ENCODE measurements around the gene HTR4.

The HTR4 gene

DNA sequence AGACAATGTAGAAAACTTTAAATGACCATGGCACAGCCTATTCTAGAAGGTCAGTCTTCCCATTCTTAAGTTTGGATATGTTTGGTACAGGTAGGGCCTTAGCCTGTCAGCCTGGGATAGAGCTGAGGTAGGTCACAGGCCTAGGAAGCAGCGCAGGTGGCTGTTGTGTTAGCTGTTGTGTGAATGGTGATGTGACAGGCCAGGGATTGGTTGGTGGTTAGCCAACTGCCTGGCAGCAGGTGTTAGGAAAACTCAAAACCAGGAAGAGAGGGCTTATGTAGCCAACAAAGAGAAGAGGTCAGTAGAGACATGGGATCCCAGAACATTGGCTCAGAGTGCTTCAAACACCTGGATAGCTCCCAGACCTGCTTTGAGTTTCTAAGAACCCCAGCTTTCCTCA lies 186.4 kb downstream of the HTR4 start:
- no peak for DNase-seq

DNA sequence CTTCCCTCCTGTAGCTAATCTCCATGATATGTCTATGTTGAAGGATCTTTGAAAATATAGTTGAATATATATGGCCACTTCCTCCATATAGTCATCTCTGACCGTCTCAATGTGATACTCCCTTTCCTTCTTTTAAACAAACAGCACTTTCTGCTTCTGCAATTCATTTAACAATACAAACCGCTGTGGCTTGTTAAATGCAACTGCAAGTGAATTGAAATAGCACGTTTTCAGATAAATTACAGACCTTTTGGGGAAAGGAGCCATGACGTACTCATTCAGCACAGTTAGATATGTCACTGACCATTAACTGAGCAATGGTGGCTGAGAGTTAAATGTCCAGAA lies 188.1 kb downstream of the HTR4 start:
- peak; percentile 35 for DNase-seq

DNA sequence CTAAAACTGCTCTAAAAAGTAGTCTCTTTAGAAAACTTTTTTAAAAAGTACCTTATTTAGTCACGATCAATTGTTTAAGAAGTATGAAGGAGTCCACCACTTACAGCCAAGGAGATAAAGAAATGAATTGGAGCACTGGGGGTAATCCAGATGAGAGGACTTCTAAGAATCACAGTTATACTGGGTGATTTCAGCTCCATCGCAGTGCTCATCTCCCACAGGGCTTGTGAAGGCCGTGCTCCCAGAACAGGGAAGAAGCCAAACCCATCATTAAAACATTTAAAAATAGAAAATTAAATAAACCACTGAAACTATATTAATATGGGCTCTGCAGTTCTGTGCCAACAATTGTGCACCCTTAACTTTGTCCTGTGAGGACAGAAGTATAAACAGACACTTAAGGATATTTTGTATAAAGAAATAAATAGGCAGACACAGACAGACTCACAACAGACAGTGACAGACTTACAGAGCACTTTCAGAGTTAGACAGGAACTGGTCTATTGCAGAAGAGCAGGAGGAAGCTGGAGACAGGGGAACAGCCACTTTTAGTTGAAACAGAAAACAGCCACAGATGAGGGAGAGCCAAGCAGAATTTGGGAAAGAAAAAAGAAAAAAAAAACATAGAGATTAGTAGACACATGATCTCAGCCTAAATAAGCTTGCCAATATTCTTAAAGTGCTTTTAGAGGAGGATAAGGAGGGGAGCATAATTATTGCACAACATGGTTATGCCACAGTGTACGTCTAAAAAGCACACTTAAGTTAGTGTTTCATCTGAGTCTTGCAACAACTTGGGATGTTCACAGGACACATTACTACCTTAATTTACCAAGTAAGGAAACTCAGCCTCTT lies 188.7 kb downstream of the HTR4 start:
- peak; percentile 65 for DNase-seq

DNA sequence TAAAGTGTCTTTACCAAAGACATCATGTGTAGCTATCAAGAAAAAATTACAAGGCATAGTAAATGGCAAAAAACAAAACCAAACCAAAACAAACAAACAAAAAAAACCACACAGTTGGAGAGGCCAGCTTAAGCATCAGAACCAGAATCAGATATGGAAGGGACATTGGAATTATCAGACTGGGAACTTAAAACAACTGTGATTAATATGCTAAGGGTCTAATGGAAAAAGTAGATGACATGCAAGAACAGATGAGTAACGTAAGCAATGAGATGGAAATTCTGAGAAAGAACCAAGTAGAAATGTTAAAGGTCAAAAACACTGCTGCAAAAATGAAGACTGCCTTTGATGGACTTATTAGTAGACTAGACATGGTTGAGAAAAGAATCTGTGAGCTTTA lies 194.7 kb downstream of the HTR4 start:
- DNase-seq: no peak

DNA sequence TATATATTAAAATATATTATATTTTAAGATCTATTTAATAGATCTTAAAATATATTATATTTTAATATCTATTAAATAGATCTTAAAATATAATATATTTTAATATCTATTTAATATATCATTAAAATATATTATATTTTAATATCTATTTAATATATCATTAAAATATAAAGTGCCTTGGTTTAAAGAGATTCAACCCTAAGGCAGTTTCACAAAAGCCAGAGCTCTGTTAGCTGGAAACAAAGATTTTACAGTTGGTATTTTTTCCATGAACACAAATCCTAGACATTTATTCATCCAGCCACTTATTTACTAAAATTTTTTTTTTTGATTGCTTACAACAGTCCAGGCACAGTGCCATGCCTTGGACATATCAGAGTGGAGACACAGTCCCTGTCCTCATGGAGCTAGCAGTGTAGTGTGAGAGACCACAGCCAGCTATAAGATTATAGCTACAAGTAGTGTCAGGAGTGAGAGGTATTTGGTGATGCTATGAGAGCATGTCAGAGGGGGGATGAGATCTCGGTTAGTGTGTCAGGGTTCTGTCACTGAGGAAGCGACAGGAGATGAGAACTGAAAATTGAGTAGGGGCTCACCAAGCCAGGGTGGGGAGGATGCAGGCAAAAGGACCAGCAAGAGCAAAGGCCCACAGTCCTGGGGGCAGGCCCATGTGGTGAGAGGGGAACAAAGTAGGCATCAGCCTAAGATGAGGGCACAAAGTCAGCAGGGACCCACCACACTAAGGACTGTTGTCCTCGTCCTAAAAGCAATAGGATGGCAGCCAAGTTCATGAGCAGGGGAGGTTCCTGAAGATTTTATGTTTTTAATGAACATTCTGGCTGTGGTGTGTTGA lies 196.1 kb downstream of the HTR4 start:
- DNase-seq: no peak

DNA sequence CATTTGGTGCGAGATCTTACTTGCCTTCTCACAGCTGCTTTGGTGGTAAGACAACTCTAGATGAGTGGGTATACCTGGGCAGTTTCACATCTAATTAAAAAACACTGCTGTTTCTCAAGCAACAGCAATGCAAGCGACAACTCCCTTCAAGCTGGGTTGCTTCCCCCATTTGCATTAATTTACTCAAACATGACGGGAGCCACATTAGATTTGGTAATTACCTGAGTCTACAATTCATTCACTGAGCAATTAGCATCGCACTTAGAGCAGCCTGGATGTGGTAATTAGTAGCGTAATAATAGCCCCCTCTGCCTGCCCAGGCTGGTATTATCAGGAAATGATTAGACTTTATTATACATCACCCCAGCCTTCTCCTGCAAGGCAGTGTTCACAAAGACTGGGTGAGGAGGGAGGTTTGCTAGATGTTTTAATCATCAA lies 197.1 kb downstream of the HTR4 start:
- peak; percentile 17 for DNase-seq

DNA sequence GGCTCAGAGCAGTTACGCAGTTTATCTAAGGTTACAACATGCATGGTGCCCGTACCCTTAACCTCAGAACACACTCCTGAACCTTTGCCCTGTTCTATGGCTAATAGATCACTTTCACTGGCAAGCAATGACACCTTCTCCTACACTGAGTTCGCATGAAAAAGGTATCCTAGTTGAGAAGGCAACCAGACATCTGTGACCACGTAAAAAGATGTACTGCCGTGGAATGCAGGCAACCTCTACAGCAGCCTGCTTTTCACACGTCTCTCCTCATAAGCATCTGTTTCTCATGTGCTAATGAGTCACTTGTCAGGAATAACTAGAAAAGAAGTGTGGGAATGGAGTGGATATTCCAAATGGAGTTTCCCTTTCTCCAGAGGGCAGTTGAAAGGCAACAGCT lies 199.1 kb downstream of the HTR4 start:
- no peak for DNase-seq

DNA sequence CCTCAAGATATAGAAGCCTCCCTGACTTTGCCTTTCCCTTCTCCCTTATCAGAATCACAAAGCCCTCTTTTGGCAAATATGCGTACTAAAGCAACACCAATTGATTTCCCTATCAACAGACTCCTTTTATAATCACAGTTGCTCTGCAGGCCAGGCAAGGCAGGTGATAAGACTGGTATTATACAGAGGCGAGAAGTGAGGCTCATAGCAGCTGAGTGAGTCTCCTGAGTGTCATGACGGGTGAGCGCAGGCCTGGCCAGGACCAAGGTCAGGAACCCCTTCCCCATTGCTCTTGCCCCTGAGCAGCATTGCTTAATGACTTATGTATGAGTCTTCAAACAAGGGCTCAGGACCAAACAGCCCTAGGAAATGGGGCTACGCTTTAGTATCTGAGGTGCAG lies 199.8 kb downstream of the HTR4 start:
- no peak for DNase-seq

DNA sequence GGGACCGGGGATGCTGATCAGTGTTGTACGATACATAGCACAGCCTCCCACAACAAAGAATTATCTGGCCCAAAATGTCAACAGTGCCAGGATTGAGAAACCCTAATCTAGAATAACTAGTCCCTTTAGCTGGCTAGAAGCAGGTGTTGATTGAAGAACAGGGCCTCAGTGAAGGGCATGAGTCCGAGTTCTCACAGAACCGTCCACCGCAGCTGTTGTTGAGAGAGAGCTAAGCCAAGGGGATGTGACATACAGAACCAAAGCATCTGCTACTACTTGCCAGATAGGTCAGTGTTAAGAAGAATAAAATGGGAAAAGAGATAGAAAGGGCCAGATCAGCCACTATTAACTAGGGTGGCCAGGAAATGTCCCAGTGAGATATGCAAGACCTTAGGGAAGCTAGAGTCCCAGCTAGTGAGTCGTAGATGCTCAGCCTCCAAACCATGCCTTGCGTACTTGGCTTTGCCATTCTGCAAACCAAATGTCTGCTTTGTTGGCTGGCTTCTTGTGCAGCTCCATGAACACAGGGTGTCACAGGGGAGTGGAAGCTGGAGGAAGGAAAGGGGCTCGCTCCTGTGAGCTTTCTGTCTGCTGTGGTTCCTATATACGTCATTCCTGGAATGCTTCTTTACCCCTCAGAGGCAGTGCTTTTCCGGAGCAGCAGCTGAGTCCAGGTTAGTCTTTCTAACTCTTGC lies 201.7 kb downstream of the HTR4 start:
- no peak for DNase-seq

DNA sequence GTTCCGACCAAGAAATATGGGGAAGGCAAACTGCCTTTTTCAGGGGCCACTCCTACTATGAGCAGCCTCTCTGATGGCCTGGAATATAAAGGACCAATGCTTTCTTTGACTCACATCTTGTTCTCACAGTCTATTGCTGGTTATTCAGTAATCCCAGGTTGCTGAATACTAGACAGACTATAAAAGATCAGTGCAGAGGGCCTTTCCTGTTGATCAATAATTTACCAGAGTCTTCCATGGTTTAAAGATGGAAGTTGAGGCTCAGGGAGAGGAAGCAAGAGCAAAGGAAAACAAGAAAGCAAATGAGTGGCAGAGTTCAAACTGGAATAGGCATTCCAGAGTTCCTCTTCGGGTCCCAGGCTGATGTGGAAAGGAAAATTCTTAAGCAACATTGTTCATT lies 207.7 kb downstream of the HTR4 start:
- DNase-seq: no peak

DNA sequence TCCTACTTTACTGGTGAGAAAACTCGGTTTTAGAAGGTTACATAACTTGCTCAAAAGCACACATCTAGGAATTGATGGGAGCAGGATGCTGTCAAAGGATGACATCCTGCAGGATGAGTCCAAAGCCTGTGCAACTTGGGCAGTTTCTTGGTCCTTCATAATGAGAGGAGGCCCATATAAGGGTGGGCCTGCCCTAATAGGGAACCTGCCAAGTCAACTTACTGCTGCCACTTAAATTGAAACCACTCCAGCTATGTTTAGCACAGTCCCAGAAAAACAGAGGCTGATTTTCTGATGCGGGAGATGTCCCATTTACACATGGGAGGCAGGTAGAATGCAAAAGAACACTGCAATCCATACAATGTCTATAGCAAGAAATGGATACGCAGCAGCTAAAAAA lies 208.7 kb downstream of the HTR4 start:
- no peak for DNase-seq

DNA sequence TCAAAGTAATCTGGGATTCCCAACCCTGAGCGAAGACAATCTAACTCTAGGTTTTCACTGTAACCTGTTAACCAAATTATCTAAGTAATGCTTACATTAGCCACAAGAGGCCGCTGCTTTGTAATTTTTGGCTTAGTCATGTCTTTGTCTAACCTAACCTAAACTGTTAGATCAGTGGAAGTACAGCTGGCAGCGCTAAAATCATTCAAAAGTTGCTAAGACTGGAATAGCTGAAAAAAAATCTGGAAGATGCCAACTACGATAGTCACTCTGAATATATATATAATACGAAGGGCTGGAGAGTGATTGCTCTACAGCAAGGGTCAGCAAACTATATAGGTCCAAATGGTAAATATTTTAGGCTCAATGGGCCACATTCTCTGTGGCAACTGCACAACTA lies 210.3 kb downstream of the HTR4 start:
- peak; percentile 66 for DNase-seq

DNA sequence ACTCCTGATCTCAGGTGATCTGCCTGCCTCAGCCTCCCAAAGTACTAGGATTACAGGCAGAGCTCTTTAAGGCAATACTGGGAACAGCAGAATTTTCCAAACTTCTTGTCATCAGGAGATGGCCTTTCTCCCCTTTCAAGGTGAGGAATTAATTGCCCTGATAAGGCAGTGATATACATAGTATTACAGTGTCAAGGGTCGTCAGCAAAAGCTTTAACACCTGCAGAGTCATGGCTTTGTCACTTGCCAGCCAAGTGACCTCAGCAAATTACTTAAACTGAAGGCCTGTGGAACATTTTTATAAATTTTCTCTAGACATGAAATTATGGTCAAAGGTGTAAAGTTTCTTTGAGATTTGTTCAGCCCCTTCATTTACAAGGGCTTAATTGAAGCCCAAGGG lies 211.1 kb downstream of the HTR4 start:
- DNase-seq: no peak

DNA sequence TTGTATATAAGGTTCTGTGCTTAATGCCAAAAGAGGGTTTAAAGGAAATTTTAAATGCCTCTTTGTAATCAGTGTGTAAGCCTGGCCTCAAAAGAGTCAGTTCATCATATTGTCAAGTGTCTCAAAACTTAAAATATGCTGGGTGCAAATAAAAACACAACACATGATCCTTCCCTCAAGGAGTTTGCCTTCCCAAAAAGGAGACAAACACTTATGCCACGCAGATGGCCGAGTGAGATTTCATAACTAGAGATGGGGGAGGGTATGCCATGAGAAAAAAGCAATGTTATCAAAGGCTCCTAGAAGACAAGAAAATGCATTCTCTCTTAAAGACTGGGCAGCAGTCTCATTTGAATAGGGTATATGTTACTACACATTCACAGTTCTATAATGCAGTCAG lies 215.4 kb downstream of the HTR4 start:
- no peak for DNase-seq

DNA sequence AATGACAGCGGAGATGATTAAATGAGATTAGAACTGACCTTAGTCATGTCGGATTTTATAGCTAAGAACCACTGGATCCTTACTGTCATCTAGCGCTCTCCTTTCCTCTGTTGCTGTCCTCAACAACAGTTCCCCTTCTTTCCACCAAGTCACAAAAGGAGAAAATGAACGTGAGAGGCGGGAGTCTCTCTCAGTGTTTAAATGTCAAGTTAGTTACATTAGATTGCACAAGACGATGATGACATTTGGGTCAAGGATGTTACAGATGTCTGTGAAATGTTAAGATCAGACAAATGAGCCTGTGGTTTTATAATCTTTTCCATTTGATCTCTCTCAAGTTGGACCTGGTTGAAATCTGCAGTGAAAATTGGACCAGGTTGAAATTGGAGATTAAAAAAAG lies 217.1 kb downstream of the HTR4 start:
- peak; percentile 69 for DNase-seq

DNA sequence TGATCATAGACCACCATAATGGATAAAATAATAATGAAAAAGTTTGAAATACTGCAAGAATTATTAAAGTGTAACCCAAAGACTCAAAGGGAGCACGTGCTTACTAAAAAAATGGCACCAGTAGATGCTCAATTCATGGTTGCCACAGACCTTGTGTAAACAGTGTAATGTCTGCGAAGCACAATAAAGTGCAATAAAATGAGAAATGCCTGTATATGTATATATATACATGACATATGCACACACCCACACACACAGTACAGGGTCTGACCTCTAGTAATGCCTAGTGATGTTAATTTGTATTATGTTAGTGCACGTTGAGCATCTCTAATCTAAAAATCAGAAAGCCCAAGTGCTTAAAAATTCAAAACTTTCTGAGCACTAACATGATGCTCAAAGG lies 218.3 kb downstream of the HTR4 start:
- DNase-seq: no peak

DNA sequence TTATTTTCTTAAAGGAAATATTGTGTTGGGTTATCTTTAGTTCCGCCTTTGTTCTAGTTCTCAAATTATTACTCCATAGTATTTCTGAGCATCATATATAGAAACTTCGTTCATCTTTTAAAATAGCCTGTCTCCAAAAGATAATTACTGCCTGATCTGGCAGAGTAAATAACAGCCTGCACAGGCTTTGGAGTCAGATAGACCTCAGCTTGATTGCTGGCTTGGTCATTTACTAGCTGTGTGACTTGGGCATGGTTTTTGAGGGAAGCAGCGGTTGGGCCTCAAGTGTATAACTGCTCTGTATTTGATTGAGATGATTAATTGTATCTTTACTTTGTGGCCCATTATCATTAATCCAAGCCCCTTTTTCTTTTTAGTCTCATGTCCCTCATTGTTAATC lies 220.5 kb downstream of the HTR4 start:
- no peak for DNase-seq

Data from inflammatory macrophage treated with lipopolysaccharide for 4 hours (primary cell).